MM.1S (cell line): ENCODE data around the gene ADAMTS12.

Experiments
- CTCF ChIP-seq: fragments of 300-600 bp; sonication (generic); IDR thresholded peaks from 2 replicates; pipeline ENCODE4 v1.5.1; 2016; ENCODE audit warnings: antibody characterized with exemption, low read length, mixed read lengths
- EZH2 ChIP-seq: fragments of 300-600 bp; sonication (generic); optimal IDR thresholded peaks from 2 replicates; pipeline ENCODE3; 2017; ENCODE audit warnings: low read depth, mild to moderate bottlenecking, antibody characterized with exemption, low read length, mixed read lengths
- EZH2phosphoT487 ChIP-seq: fragments of 300-600 bp; sonication (generic); IDR thresholded peaks from 2 replicates; pipeline ENCODE4 v1.6.1; 2018; ENCODE audit warnings: antibody characterized with exemption, low read length

GRCh38 chr5:33809936-33810335, 81.9 kb downstream of the ADAMTS12 start:
- no peak for TF ChIP-seq CTCF
- no peak for TF ChIP-seq EZH2
- no peak for TF ChIP-seq EZH2phosphoT487
